IMR-90 (cell line): ENCODE data around the gene ALDH2. TPM values are rescaled to one million over a fixed set of nuclear protein-coding genes. Genes with fewer than 3 reads are reported as not detected.

Experiments
- ATAC-seq: fragments of 200-7000 bp; cut with Tn5 transposase; 2 replicates; pipeline ENCODE4 v1.9.1; 2020; ENCODE audit warnings: low read depth, mild to moderate bottlenecking, moderate library complexity
- BruUV-seq: library from RNA; stranded (reverse); fragments of 400-500 nt; replicated peaks from 2 replicates; lab custom pipeline; 2021; lab: Mats Ljungman, UMichigan
- CTCF ChIA-PET: fragments of 300-600 bp; formaldehyde crosslinking; extraction: SDS; loops from one replicate; lab custom pipeline; 2021; ENCODE audit warnings: antibody characterized with exemption; lab: Yijun Ruan, JAX
- POLR2A ChIA-PET: fragments of 300-600 bp; sonication (Branson Sonifier 250); formaldehyde crosslinking; loops from one replicate; lab custom pipeline; 2022; ENCODE audit warnings: antibody characterized with exemption; ENCODE audit not compliant: unreplicated experiment; lab: Charles Lee
- DNase-seq: peaks from one replicate; pipeline ENCODE4 v3.0.0; 2013
- H2AFZ ChIP-seq: replicated peaks from 2 replicates; pipeline ENCODE3; 2013; ENCODE audit warnings: low read length, mild to moderate bottlenecking; ENCODE audit not compliant: poor library complexity
- H2AK5ac ChIP-seq: 2 replicates; pipeline ENCODE4 v1.6.1; 2013; ENCODE audit warnings: low read depth, low read length, inconsistent platforms
- H2AK9ac ChIP-seq: replicated peaks from 2 replicates; pipeline ENCODE3; 2013; ENCODE audit warnings: mild to moderate bottlenecking, low read depth, low read length, moderate library complexity; ENCODE audit not compliant: poor library complexity
- H2BK120ac ChIP-seq: 2 replicates; pipeline ENCODE4 v1.6.1; 2013; ENCODE audit warnings: low read depth, low read length, inconsistent platforms
- H2BK15ac ChIP-seq: 3 replicates; pipeline ENCODE4 v1.6.1; 2013; ENCODE audit warnings: low read depth, low read length, inconsistent platforms
- H2BK20ac ChIP-seq: 2 replicates; pipeline ENCODE4 v1.6.1; 2013; ENCODE audit warnings: low read depth, mild to moderate bottlenecking, inconsistent platforms, low read length, moderate library complexity
- H2BK5ac ChIP-seq: 2 replicates; pipeline ENCODE4 v1.6.1; 2013; ENCODE audit warnings: mild to moderate bottlenecking, low read depth, low read length, inconsistent platforms; ENCODE audit not compliant: poor library complexity, severe bottlenecking
- H3K14ac ChIP-seq: replicated peaks from 2 replicates; pipeline ENCODE4 v1.6.1; 2013; ENCODE audit warnings: low read depth, low read length, inconsistent platforms
- H3K18ac ChIP-seq: 2 replicates; pipeline ENCODE4 v1.6.1; 2013; ENCODE audit warnings: low read depth, low read length, control low read depth
- H3K23ac ChIP-seq: 2 replicates; pipeline ENCODE4 v1.6.1; 2013; ENCODE audit warnings: low read depth, low read length, inconsistent platforms
- H3K27ac ChIP-seq: 2 replicates; pipeline ENCODE4 v1.5.1; 2013; ENCODE audit warnings: mild to moderate bottlenecking, control low read depth, low read length; ENCODE audit not compliant: insufficient read depth
- H3K27me3 ChIP-seq: 2 replicates; pipeline ENCODE4 v1.6.1; 2013; ENCODE audit warnings: low read length; ENCODE audit not compliant: control insufficient read depth, insufficient read depth
- H3K36me3 ChIP-seq: 2 replicates; pipeline ENCODE4 v1.6.1; 2013; ENCODE audit warnings: low read length, mixed read lengths; ENCODE audit not compliant: control insufficient read depth, insufficient read depth
- H3K4ac ChIP-seq: 2 replicates; pipeline ENCODE4 v1.6.1; 2013; ENCODE audit warnings: low read depth, low read length, inconsistent platforms
- H3K4me1 ChIP-seq: 2 replicates; pipeline ENCODE4 v1.6.1; 2013; ENCODE audit warnings: low read length, mixed read lengths; ENCODE audit not compliant: control insufficient read depth, insufficient read depth
- H3K4me2 ChIP-seq: 2 replicates; pipeline ENCODE4 v1.6.1; 2013; ENCODE audit warnings: low read depth, mild to moderate bottlenecking, control low read depth, low read length, moderate library complexity
- H3K4me3 ChIP-seq: 2 replicates; pipeline ENCODE4 v1.5.1; 2013; ENCODE audit warnings: low read depth, mild to moderate bottlenecking, control low read depth, low read length, moderate library complexity; ENCODE audit not compliant: insufficient read depth
- H3K56ac ChIP-seq: 2 replicates; pipeline ENCODE4 v1.6.1; 2013; ENCODE audit warnings: low read length, inconsistent platforms; ENCODE audit not compliant: insufficient read depth; ENCODE audit errors: extremely low read depth
- H3K79me1 ChIP-seq, 2 experiments: 2 replicates each; pipeline ENCODE4 v1.6.1; 2013; ENCODE audit warnings: low read length in 2 of 2, inconsistent platforms in 1 of 2, low read depth in 1 of 2
- H3K9ac ChIP-seq: 2 replicates; pipeline ENCODE4 v1.6.1; 2013; ENCODE audit warnings: low read depth, low read length, control low read depth
- H3K9me1 ChIP-seq: 2 replicates; pipeline ENCODE4 v1.6.1; 2013; ENCODE audit warnings: low read length, inconsistent platforms; ENCODE audit not compliant: insufficient read depth
- H3K9me3 ChIP-seq: 2 replicates; pipeline ENCODE4 v1.6.1; 2013; ENCODE audit warnings: low read length; ENCODE audit not compliant: control insufficient read depth, insufficient read depth
- H4K20me1 ChIP-seq: 2 replicates; pipeline ENCODE4 v1.6.1; 2013; ENCODE audit warnings: low read length, inconsistent platforms; ENCODE audit not compliant: insufficient read depth
- H4K5ac ChIP-seq: 2 replicates; pipeline ENCODE4 v1.6.1; 2013; ENCODE audit warnings: mild to moderate bottlenecking, low read depth, low read length, control low read depth
- H4K8ac ChIP-seq, 2 experiments: 2 replicates each; pipeline ENCODE4 v1.6.1; 2013; ENCODE audit warnings: low read depth in 2 of 2, low read length in 2 of 2, control low read depth in 1 of 2, inconsistent platforms in 1 of 2
- H4K91ac ChIP-seq: 2 replicates; pipeline ENCODE4 v1.6.1; 2013; ENCODE audit warnings: low read depth, low read length, inconsistent platforms; ENCODE audit not compliant: insufficient read depth
- BHLHE40 ChIP-seq: fragments of 150-350 bp; IDR thresholded peaks from 2 replicates; pipeline ENCODE4 v1.6.1; 2016; ENCODE audit warnings: mild to moderate bottlenecking, low read depth, low read length
- CEBPB ChIP-seq: IDR thresholded peaks from 2 replicates; pipeline ENCODE4 v1.6.1; 2012; ENCODE audit warnings: low read depth, low read length, improper control_type of control experiment
- CHD1 ChIP-seq: IDR thresholded peaks from 2 replicates; pipeline ENCODE4 v1.6.1; 2012; ENCODE audit warnings: low read depth, low read length, improper control_type of control experiment
- ELK1 ChIP-seq: fragments of 150-350 bp; IDR thresholded peaks from 2 replicates; pipeline ENCODE4 v1.6.1; 2016; ENCODE audit warnings: low read depth, mild to moderate bottlenecking, low read length, moderate library complexity, borderline replicate concordance
- FOS ChIP-seq: fragments of 150-350 bp; IDR thresholded peaks from 2 replicates; pipeline ENCODE4 v1.6.1; 2016; ENCODE audit warnings: low read depth, low read length
- MAZ ChIP-seq: IDR thresholded peaks from 2 replicates; pipeline ENCODE4 v1.6.1; 2012; ENCODE audit warnings: low read depth, mild to moderate bottlenecking, low read length, improper control_type of control experiment, moderate library complexity, borderline replicate concordance
- NFE2L2 ChIP-seq: fragments of 150-350 bp; IDR thresholded peaks from 2 replicates; pipeline ENCODE4 v1.6.1; 2016; ENCODE audit warnings: low read depth, mild to moderate bottlenecking, low read length
- RAD21 ChIP-seq: IDR thresholded peaks from 2 replicates; pipeline ENCODE4 v1.6.1; 2012; ENCODE audit warnings: low read length, improper control_type of control experiment
- RCOR1 ChIP-seq: IDR thresholded peaks from 2 replicates; pipeline ENCODE4 v1.6.1; 2012; ENCODE audit warnings: mild to moderate bottlenecking, low read length, improper control_type of control experiment; ENCODE audit not compliant: insufficient replicate concordance
- RFX5 ChIP-seq: IDR thresholded peaks from 2 replicates; pipeline ENCODE4 v1.8.0; 2012; ENCODE audit warnings: low read depth, mild to moderate bottlenecking, low read length, moderate library complexity
- SMC3 ChIP-seq: fragments of 150-350 bp; IDR thresholded peaks from 2 replicates; pipeline ENCODE4 v1.6.1; 2016; ENCODE audit warnings: low read depth, mild to moderate bottlenecking, antibody characterized with exemption, low read length, moderate library complexity
- WGBS, 2 experiments: methylation state at CpG; one replicate each; pipeline versions ENCODE4 v1.1.5 to v1.1.7; 2013; ENCODE audit warnings: missing lambda C conversion rate in 2 of 2; ENCODE audit not compliant: insufficient read length in 1 of 2; ENCODE audit errors: extremely low coverage in 2 of 2; 5-methylcytosine and 5-hydroxymethylcytosine counted together
- dilution Hi-C: fragments of 300-500 bp; cut with HindIII; formaldehyde crosslinking; loops from one replicate; pipeline ENCODE4 v1.14.3; 2018; ENCODE audit warnings: low sequenced_read_pairs; ENCODE audit not compliant: unreplicated experiment
- in situ Hi-C: fragments of 300-500 bp; cut with MboI; formaldehyde crosslinking; loops from 3 replicates; pipeline ENCODE4 v1.14.3; 2019; ENCODE audit warnings: low sequenced_read_pairs, inconsistent platforms, mixed read lengths
- intact Hi-C: fragments of 100-400 bp; cut with micrococcal nuclease; formaldehyde crosslinking; loops from 2 replicates; pipeline ENCODE4 v1.10.0; 2022
- polyA plus RNA-seq, 3 experiments: library from polyadenylated mRNA; depleted of rRNA; stranded (reverse); fragments of >200 nt; gene quantifications; 2 replicates each; pipeline ENCODE4 v1.2.3, GENCODE V29; 2012; ENCODE audit warnings: low replicate concordance in 1 of 3
- total RNA-seq: library from RNA; depleted of rRNA; stranded (reverse); fragments of >200 nt; gene quantifications from 2 replicates; pipeline ENCODE4 v1.2.3, GENCODE V29; 2012

Gene ALDH2
- total and polyA plus RNA-seq, 2 of the 4 experiments (the other 2 are of a cell fraction): 16.0 to 41.2 TPM

DNA sequence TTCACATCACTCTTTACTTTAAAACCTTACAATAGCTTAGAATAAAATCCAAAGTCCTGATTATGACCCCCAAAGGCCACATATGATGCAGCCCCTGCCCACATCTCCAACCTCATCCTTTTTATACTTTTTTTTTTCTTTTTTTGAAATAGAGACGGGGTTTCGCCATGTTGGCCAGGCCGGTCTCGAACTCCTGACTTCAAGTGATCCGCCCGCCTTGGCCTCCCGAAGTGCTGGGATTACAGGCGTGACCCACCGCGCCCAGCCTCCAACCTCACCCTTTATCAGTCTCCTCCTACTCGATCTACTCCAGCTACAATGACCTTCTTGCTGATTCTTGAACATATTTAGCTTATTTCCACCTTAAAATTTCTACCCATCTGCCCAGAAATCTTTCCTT lies 74.1 kb downstream of the ALDH2 start:
- CTCF ChIA-PET: no interaction called here
- peak overlapping the region; percentile 94; the same call in 1 of the 2 replicates for H3K56ac ChIP-seq
- ATAC-seq (no peak), DNase-seq (no peak)
- POLR2A ChIA-PET: no interaction called here
- peaks cover 23 to 34% of the 10 kb centered on the region in 2 experiments for H3K79me1 ChIP-seq
- H3K4me2 ChIP-seq: peak overlapping the region; percentile 89
- H3K4me1 ChIP-seq: no peaks in the 10 kb centered on the region
- no peak overlapping the region for H3K14ac ChIP-seq
- H3K9me3 ChIP-seq: no peaks in the 10 kb centered on the region
- H4K20me1 ChIP-seq: peaks cover 11% of the 10 kb centered on the region; the same call in 1 of the 2 replicates
- H3K23ac ChIP-seq: 0 out of 2 replicates have a peak overlapping the region, but pooled peaks have one; percentile 99
- peaks cover 6% of the 10 kb centered on the region; the same call in 1 of the 2 replicates for H3K36me3 ChIP-seq
- H3K4me3 ChIP-seq: peak overlapping the region; percentile 78
- no TSS peak for BruUV-seq
- intact Hi-C loops: no loop called here
- H2BK5ac ChIP-seq: no peak overlapping the region
- no peaks in the 10 kb centered on the region for H3K27me3 ChIP-seq
- H3K27ac ChIP-seq: no peak overlapping the region
- H3K4ac ChIP-seq: no peak overlapping the region
- peak overlapping the region; percentile 93 for H3K9ac ChIP-seq
- no peak overlapping the region for H4K5ac ChIP-seq
- TF ChIP-seq RCOR1: no peak
- TF ChIP-seq FOS: no peak
- TF ChIP-seq RAD21: no peak
- TF ChIP-seq RFX5: no peak
- no peak for TF ChIP-seq SMC3
- no peak for TF ChIP-seq NFE2L2
- TF ChIP-seq CEBPB: no peak
- TF ChIP-seq BHLHE40: no peak
- no peak for TF ChIP-seq MAZ
- TF ChIP-seq ELK1: no peak
- no peak for TF ChIP-seq CHD1
- H4K91ac ChIP-seq: no peak overlapping the region
- no peak overlapping the region for H2BK15ac ChIP-seq
- dilution Hi-C loops: no loop called here
- H2AFZ ChIP-seq: no peak overlapping the region
- H3K18ac ChIP-seq: no peak overlapping the region
- 33% methylated on average over 8 of the region's 11 CpGs; no CpG with 5 or more reads in 1 of the 2 experiments for WGBS, 2 experiments
- in situ Hi-C loops: no loop called here
- H2AK9ac ChIP-seq: no peak overlapping the region
- peak overlapping the region; percentile 14 to 80; a peak in 1 of 4 replicates for H4K8ac ChIP-seq
- no peak overlapping the region for H2BK120ac ChIP-seq
- no peak overlapping the region for H2AK5ac ChIP-seq
- no peak overlapping the region for H2BK20ac ChIP-seq
- H3K9me1 ChIP-seq: peaks cover 4% of the 10 kb centered on the region
